Prostate gland (tissue), 2 donors: Measurements from ENCODE around the gene C21orf58. TPM values are rescaled to one million over a fixed set of nuclear protein-coding genes. Genes with fewer than 3 reads are reported as not detected.

Source experiments
- DNase-seq: peaks from one replicate; pipeline ENCODE4 v3.0.0-alpha.2; 2019; ENCODE audit warnings: low spot score
- H3K27ac ChIP-seq, 2 donors: fragments of 200-600 bp; sonication (generic); 2 replicates each; pipeline ENCODE4 v1.5.1; 2017 to 2019
- H3K27me3 ChIP-seq: fragments of 200-600 bp; sonication (generic); replicated peaks from 2 replicates; pipeline ENCODE4 v1.5.1; 2019; ENCODE audit not compliant: insufficient read depth
- H3K36me3 ChIP-seq, 2 donors: fragments of 200-600 bp; sonication (generic); 1 replicate in 1 of 2; 2 replicates in 1 of 2; pipeline versions ENCODE4 v1.5.1 to v1.8.1; 2017 to 2019
- H3K4me1 ChIP-seq: fragments of 200-600 bp; sonication (generic); replicated peaks from 2 replicates; pipeline ENCODE4 v1.5.1; 2019
- H3K4me3 ChIP-seq, 2 donors: fragments of 200-600 bp; sonication (generic); 2 replicates each; pipeline ENCODE4 v1.5.1; 2017 to 2019
- H3K9me3 ChIP-seq: fragments of 200-600 bp; sonication (generic); 2 replicates; pipeline ENCODE4 v1.5.1; 2017
- POLR2A ChIP-seq: fragments of 450-650 bp; IDR thresholded peaks from one replicate; pipeline ENCODE4 v1.6.1; 2016; ENCODE audit warnings: antibody characterized with exemption, mild to moderate bottlenecking
- POLR2AphosphoS5 ChIP-seq: sonication (generic); formaldehyde crosslinking; IDR thresholded peaks from one replicate; pipeline ENCODE4 v1.6.1; 2017; ENCODE audit warnings: antibody characterized with exemption
- WGBS: methylation state at CpG from one replicate; pipeline ENCODE4 v1.1.5; 2018; 5-methylcytosine and 5-hydroxymethylcytosine counted together
- intact Hi-C: fragments of 100-400 bp; cut with DNase I; formaldehyde crosslinking; loops from one replicate; pipeline ENCODE4 v1.14.2; 2022
- total RNA-seq, 2 donors: library from RNA; depleted of rRNA; stranded (reverse); fragments of >200 nt; gene quantifications; one replicate each; pipeline ENCODE4 v1.1.0, GENCODE V29; 2016
- TF ChIP-seq, protein P1 (sequence below), 4 experiments: fragments of 200-600 bp in 2 of 4; fragments of 450-650 bp in 2 of 4; sonication (generic) in 2 of 4; IDR thresholded peaks; 1 replicate in 3 of 4; 2 replicates in 1 of 4; pipeline ENCODE4 v1.5.1; 2016 to 2019; ENCODE audit warnings: antibody characterized with exemption in 4 of 4, mild to moderate bottlenecking in 2 of 4, moderate library complexity in 2 of 4

The C21orf58 gene
- total RNA-seq, 2 donors from 2014 or later, result 4.0 to 8.9 TPM

- 87% methylated on average over 6 of the region's 6 CpGs for WGBS
- intact Hi-C loops, result no loop called here
- DNase-seq, result no peak
- no peak overlapping the region for H3K4me3 ChIP-seq
- H3K27me3 ChIP-seq, result no peaks in the 10 kb centered on the region
- H3K4me1 ChIP-seq, result no peaks in the 10 kb centered on the region
- peaks cover 26 to 44% of the 10 kb centered on the region in 2 donors for H3K36me3 ChIP-seq
- H3K9me3 ChIP-seq, result no peaks in the 10 kb centered on the region
- no peak for TF ChIP-seq POLR2AphosphoS5
- TF ChIP-seq, protein P1, sequence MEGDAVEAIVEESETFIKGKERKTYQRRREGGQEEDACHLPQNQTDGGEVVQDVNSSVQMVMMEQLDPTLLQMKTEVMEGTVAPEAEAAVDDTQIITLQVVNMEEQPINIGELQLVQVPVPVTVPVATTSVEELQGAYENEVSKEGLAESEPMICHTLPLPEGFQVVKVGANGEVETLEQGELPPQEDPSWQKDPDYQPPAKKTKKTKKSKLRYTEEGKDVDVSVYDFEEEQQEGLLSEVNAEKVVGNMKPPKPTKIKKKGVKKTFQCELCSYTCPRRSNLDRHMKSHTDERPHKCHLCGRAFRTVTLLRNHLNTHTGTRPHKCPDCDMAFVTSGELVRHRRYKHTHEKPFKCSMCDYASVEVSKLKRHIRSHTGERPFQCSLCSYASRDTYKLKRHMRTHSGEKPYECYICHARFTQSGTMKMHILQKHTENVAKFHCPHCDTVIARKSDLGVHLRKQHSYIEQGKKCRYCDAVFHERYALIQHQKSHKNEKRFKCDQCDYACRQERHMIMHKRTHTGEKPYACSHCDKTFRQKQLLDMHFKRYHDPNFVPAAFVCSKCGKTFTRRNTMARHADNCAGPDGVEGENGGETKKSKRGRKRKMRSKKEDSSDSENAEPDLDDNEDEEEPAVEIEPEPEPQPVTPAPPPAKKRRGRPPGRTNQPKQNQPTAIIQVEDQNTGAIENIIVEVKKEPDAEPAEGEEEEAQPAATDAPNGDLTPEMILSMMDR (IDR thresholded peaks at IDR 0.05), result no peak
- no peak for TF ChIP-seq POLR2A
- H3K27ac ChIP-seq, result no peak overlapping the region
Observed at GRCh38 chr21:46255758-46256337, 67.8 kb downstream of the C21orf58 start.

GRCh38 chr21:46255166-46255565 is 68.5 kb downstream of the C21orf58 start:
- WGBS, result 88% methylated on average over 11 of the region's 11 CpGs
- DNase-seq, result no peak

GRCh38 chr21:46254208-46254975 is 69.3 kb downstream of the C21orf58 start:
- Histone ChIP-seq H3K4me1 (no peaks in the 10 kb centered on the region), H3K27ac (no peak overlapping the region), H3K9me3 (no peaks in the 10 kb centered on the region), H3K36me3 (peaks cover 21 to 34% of the 10 kb centered on the region in 2 donors), H3K27me3 (no peaks in the 10 kb centered on the region), H3K4me3 (no peak overlapping the region)
- intact Hi-C loops, result no loop called here
- no peak for DNase-seq
- 80% methylated on average over 12 of the region's 12 CpGs for WGBS
- no peak for TF ChIP-seq POLR2AphosphoS5
- TF ChIP-seq, protein P1 (IDR thresholded peaks at IDR 0.05), result no peak
- TF ChIP-seq POLR2A, result no peak

More at GRCh38 chr21:46255166-46255565, 68.5 kb downstream of the C21orf58 start:
- no peaks in the 10 kb centered on the region for H3K9me3 ChIP-seq
- H3K27ac ChIP-seq, result no peak overlapping the region
- H3K4me3 ChIP-seq, result no peak overlapping the region
- intact Hi-C loops, result no loop called here
- no peaks in the 10 kb centered on the region for H3K4me1 ChIP-seq
- no peak for TF ChIP-seq POLR2AphosphoS5
- TF ChIP-seq, protein P1 (IDR thresholded peaks at IDR 0.05), result no peak
- TF ChIP-seq POLR2A, result no peak
- H3K27me3 ChIP-seq, result no peaks in the 10 kb centered on the region
- peaks cover 21 to 37% of the 10 kb centered on the region in 2 donors for H3K36me3 ChIP-seq

DNA sequence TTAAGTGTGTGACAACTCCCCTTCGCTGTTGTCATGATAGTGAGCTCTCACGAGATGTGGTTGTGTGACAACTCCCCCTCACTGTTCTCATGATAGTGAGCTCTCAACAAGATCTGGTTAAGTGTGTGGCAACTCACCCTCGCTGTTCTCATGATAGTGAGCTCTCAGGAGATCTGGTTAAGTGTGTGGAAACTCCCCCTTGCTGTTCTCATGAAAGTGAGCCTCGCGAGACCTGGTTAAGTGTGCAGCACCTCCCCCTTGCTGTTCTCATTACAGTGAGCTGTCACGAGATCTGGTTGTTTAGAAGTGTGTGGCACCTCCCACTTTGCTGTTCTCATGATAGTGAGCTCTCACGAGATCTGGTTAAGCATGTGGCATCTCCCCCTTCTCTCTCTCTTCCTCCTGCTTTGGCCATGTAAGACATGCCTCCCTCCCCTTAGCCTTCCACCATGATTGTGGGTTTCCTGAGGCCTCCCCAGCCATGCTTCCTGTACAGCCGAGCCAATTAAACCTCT is 70.0 kb downstream of the C21orf58 start:
- no peak overlapping the region for H3K27ac ChIP-seq
- no peaks in the 10 kb centered on the region for H3K4me1 ChIP-seq
- intact Hi-C loops, result no loop called here
- no peak overlapping the region for H3K4me3 ChIP-seq
- TF ChIP-seq POLR2AphosphoS5 (no peak), POLR2A (no peak)
- TF ChIP-seq, protein P1 (IDR thresholded peaks at IDR 0.05), result no peak
- H3K36me3 ChIP-seq, result peaks cover 21 to 30% of the 10 kb centered on the region in 2 donors
- 71% methylated on average over 8 of the region's 8 CpGs for WGBS
- H3K9me3 ChIP-seq, result no peaks in the 10 kb centered on the region
- no peaks in the 10 kb centered on the region for H3K27me3 ChIP-seq
- DNase-seq, result no peak
